NCI-H2196 treated with DMSO at 0.1 percent for 48 hours (cell line): ENCODE measurements around the gene ATG3.
"Not testable (repeated sequence)": the region's sequence is repeated elsewhere in the genome, so short reads cannot be mapped to it uniquely, and the experiment has no call there.

Experiments used
- DNase-seq: peaks from one replicate; lab custom pipeline; 2025; ENCODE audit not compliant: unreplicated experiment; lab: John Stamatoyannopoulos, UW

The ATG3 gene

DNA sequence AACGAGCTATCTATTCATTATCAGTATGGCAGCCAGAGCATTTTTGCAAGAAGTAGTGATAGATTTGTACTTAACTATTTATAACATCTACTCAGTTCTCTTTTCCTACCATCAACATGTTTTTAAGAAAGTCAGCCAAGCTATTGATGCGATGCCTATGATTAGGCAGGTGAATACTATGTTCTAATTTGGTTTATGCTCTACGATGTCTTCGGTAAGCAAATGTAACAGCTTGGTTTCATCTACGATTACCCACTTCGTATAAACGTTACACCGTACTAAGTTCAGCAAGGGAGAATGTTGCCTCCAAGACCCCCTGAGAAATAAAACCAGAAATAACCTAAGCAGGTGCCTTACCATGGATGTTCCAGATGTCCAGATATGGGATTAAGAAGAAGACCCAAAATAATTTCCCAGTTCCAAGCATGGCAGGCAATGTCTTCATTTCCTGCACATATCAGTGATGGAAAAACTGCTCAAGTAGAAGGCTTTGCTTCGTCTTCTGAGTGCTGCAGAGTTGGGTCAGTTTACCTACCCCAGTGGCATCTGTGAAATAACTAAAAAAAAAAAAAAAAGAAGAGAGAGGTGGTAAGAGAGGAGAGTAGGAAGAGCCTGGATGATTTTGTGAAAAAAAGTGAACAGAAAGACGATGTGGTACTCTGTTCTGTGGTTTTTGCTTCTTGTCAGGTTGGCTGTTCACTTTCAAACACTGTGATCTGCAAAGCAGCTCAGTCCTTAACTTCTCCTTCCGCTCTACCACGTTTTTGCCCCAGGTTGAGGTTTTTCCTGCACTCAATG, 62.6 kb downstream of the ATG3 start, which contains the start of gene BTLA:
BTLA (minus strand) TSS at position 559 of the 798 bp plus-strand sequence; CDS start at position 445, 114 bp downstream.
- no peak for DNase-seq

DNA sequence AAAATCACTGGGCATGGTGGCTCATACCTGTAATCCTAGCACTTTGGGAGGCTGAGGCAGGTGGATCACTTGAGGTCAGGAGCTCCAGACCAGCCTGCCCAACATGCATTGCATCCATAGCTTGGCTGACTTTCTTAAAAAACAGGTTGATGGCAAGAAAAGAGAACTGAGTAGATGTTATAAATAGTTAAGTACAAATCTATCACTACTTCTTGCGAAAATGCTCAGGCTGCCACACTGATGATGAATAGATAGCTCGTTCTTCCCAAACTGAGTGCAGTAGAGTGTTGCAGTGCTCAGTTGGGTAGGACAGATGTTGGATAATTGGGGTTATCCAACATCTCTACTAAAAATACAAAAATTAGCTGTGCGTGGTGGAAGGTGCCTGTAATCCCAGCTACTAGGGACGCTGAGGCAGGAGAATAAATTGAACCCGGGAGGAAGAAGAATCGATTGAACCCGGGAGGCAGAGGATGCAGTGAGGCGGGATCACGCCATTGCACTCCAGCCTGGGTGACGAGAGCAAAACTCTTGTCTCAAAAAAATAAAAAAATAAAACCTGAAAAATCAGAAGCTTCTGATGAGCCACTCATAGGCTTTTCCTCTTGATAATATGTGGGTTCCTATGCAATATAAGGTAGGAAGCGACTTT, 63.7 kb downstream of the ATG3 start:
- no peak for DNase-seq

DNA sequence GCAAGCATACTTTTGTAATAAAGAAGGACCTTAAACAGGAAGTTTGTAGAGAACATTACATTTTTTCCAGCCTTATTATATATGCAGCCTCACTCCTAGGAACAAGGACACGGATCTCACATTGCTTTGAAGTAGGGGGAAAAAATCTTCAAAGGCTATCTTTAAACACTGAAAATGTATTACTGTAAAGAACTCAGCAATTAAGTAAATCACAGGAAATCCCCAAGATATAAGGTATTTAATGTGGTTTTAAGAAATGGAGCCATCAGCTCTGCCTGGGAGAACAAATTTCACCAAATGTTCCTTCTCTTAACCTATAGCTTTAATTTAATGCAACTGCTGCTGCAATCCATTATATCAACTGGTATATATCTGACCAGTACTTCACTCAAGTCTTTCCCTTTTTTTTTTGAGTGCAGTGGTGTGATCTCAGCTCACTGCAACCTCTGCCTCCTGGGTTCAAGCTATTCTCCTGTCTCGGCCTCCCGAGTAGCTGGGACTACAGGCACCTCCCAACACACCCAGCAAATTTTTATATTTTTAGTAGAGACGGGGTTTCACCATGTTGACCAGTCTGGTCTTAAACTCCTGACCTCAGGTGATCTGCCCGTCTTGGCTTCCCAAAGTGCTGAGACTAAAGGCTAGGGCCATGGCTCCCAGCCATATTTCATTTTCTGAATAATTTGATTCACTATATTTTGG, 65.2 kb downstream of the ATG3 start:
- DNase-seq = no peak

- not testable (repeated sequence) for DNase-seq
Measured at GRCh38 chr3:112494448-112494767, 67.4 kb downstream of the ATG3 start.

GRCh38 chr3:112492124-112492523, 69.6 kb downstream of the ATG3 start:
- no peak for DNase-seq

- DNase-seq = no peak
Measured at GRCh38 chr3:112491373-112491772, 70.4 kb downstream of the ATG3 start.

DNA sequence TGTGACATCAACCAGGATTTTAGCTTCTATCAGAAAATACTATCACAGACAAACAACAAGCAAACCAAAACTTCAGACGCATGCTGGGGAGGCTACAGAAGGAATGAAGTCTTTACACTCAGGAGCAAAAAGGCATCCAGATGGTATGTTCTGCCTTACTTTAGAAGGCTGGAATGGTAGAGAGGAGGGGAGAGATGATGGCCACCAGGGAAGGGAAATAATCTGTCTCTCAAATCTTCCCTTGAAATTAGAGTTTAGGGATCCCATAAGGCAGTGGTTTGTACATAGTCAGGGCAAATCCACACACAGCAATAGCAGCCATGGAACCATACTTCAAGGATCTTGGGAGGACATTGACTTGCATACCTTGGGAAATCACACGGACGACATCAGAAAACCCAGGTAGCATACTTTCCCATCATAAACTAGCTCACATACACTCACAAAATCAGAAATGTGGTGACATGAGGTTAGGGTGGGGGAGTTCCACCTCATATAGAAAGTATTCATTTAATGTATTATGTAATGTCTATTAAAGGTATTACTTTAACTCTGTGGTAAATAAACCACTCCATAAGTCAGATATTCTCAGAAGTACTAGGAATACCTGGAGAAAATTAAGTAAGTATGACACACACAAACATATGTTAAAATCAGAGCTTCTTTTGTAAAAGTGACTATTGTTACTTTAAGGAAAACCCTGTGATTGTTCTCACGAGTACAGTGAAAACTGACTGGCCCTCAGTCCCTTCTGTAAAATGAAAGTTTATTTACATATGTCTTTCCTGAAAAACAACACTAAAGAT, 71.9 kb downstream of the ATG3 start:
- no peak for DNase-seq

- DNase-seq = no peak
Measured at GRCh38 chr3:112486811-112487505, 74.8 kb downstream of the ATG3 start.

GRCh38 chr3:112484352-112484751, 77.4 kb downstream of the ATG3 start:
- DNase-seq = no peak

- no peak for DNase-seq
Measured at GRCh38 chr3:112482675-112483074, 79.1 kb downstream of the ATG3 start.
